ENCODE results near the gene AIF1.

Gene AIF1

DNA sequence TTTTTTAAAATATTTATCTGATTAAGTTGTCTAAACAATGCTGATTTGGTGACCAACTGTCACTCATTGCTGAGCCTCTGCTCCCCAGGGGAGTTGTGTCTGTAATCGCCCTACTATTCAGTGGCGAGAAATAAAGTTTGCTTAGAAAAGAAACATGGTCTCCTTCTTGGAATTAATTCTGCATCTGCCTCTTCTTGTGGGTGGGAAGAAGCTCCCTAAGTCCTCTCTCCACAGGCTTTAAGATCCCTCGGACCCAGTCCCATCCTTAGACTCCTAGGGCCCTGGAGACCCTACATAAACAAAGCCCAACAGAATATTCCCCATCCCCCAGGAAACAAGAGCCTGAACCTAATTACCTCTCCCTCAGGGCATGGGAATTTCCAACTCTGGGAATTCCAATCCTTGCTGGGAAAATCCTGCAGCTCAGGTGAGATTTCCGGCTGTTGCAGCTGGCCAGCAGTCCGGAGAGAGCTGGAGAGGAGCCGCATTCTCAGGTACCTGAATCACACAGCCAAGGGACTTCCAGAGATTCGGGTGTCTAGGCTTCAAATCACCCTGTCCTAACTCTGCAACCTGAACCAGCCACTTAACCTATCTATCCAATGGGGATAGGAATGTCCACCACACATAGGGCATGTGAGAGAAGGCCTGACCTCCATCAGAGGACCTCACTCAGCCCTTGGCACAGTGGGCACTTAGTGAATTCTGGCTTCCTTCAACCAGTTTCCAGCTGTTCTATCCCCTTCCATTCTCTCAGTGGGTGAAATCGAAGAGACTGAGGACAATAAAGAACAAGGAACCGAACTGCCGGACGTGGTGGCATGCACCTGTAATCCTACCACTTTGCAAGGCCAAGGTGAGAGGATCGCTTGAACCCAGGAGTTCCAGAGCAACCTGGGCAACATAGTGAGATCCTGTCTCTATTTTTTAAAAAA lies 36.6 kb upstream of the AIF1 start:
- H3K36me3 Mint-ChIP-seq: peaks cover 43% of the 10 kb centered on the region

DNA sequence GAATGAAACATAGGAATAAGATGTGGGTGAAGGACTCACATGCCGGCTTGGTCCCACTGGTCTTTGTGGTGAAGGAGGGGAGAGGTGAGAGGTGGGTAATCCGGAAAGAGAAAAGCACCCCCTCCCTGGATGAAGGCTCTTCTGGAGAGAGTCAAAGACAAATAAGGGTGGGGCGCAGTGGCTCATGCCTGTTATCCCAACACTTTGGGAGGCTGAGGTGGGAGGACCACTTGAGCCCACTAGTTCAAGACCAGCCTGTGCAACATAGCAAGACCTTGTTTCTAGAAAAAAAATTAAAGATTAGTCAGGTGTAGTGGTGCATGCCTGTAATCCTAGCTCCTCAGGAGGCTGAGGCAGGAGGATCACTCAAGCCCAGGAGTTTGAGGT lies 35.9 kb upstream of the AIF1 start:
- peaks cover 74% of the 10 kb centered on the region for H3K4me1 Mint-ChIP-seq
- peaks cover 41% of the 10 kb centered on the region for H3K36me3 Mint-ChIP-seq
- ATAC-seq: no peak
- no peaks in the 10 kb centered on the region for H3K27me3 Mint-ChIP-seq
- no peaks in the 10 kb centered on the region for H3K9me3 Mint-ChIP-seq
- peak overlapping the region; percentile 96 for H3K27ac Mint-ChIP-seq
- peak overlapping the region; percentile 92 for H3K4me3 Mint-ChIP-seq

More for the DNA sequence above, 36.6 kb upstream of the AIF1 start:
- Mint-ChIP-seq H3K9me3 (no peaks in the 10 kb centered on the region), H3K27me3 (no peaks in the 10 kb centered on the region), H3K4me1 (peaks cover 81% of the 10 kb centered on the region), H3K27ac (peak overlapping the region; percentile 96), H3K4me3 (peak overlapping the region; percentile 92)
- ATAC-seq: no peak

- H3K4me1 Mint-ChIP-seq: peaks cover 67% of the 10 kb centered on the region
- H3K9me3 Mint-ChIP-seq: no peaks in the 10 kb centered on the region
- H3K4me3 Mint-ChIP-seq: peak overlapping the region; percentile 92
- H3K27ac Mint-ChIP-seq: peak overlapping the region; percentile 96
- peaks cover 41% of the 10 kb centered on the region for H3K36me3 Mint-ChIP-seq
- no peaks in the 10 kb centered on the region for H3K27me3 Mint-ChIP-seq
- ATAC-seq: no peak
Observed at GRCh38 chr6:31579546-31580437, 35.2 kb upstream of the AIF1 start.

DNA sequence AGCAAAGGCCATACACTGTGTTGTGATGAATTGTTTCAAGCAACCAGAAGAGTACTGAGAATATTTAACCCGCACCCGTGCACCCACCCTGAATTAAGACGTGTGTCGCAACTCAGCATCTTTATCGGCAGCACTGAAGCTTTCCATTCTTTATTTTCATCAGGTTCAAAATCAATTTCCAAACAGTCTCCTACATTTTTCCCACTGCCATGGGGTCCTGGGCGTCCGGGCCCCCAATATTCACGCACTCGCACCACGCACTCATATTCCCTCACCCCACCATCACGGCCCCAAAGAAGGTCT lies 34.6 kb upstream of the AIF1 start:
- ATAC-seq: no peak

DNA sequence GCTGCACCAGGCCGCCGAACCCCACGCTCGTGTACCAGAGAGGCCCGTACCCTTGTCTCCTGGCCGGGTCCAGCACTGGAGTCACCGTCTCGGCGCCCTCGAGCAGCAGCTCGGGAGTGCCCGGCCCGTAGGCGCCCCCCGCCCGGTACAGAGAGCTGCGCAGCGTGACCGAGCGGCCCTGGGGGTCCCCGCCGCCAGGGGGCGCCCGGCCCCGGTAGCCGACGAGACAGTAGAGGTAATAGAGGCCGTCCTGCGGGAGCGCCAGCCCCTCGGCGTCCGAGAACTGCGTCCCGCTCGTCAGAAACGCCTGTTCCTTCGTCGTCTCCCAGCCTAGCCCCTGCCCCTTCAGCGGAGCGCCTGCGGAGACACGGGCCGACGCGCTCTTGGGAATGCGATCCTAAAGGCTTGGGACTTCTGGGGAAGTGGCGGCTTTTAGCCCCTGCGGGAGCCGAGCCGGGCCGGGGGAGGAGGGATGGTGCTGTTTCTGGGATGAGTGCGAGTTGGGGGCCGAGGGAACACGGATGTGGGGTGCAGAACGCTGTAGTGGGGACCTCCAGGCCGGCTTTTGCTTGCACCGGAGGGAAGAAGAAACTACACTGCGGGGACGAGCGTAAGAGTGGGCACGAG lies 34.1 kb upstream of the AIF1 start:
- ATAC-seq: peak; percentile 90
- H3K4me3 Mint-ChIP-seq: peak overlapping the region; percentile 92
- H3K36me3 Mint-ChIP-seq: peaks cover 36% of the 10 kb centered on the region
- peak overlapping the region; percentile 96 for H3K27ac Mint-ChIP-seq
- no peaks in the 10 kb centered on the region for H3K27me3 Mint-ChIP-seq
- H3K4me1 Mint-ChIP-seq: peaks cover 64% of the 10 kb centered on the region
- no peaks in the 10 kb centered on the region for H3K9me3 Mint-ChIP-seq

More for the DNA sequence above, 34.6 kb upstream of the AIF1 start:
- Mint-ChIP-seq H3K4me1 (peaks cover 64% of the 10 kb centered on the region), H3K36me3 (peaks cover 41% of the 10 kb centered on the region), H3K9me3 (no peaks in the 10 kb centered on the region), H3K27ac (peak overlapping the region; percentile 96), H3K27me3 (no peaks in the 10 kb centered on the region), H3K4me3 (peak overlapping the region; percentile 92)

- Mint-ChIP-seq H3K27ac (peak overlapping the region; percentile 96), H3K4me3 (peak overlapping the region; percentile 92), H3K36me3 (peaks cover 29% of the 10 kb centered on the region), H3K27me3 (no peaks in the 10 kb centered on the region), H3K4me1 (peaks cover 64% of the 10 kb centered on the region), H3K9me3 (no peaks in the 10 kb centered on the region)
- no peak for ATAC-seq
Observed at GRCh38 chr6:31581434-31582229, 33.4 kb upstream of the AIF1 start.

DNA sequence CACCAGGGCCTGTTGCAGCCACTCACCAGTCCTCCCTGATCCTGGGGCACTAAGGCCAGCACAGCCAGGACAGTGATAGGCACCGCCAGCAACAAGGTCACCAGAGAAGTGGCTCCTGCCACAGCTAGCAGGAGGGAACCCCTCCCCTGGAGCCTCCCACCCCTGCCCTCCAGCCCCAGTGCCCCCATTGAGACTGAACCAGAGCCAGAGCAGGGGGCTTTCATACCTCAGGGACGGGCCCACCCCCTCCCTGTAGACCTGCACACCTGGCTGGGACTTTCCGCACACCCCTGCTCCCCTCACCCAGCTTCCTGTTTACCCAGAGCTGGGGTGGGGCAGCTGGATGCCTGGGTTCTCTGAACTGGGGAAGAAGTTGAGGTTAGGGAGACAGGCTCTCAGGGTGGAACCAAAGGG lies 32.8 kb upstream of the AIF1 start, which contains the start of gene LTB:
TSS of gene LTB (minus strand) at position 195 of the 414 bp plus-strand sequence. CDS start at position 188, 7 bp downstream.
- peak within 1 kb of the TSS; percentile 92 for H3K4me3 Mint-ChIP-seq
- no peaks in the 10 kb centered on the region for H3K27me3 Mint-ChIP-seq
- H3K36me3 Mint-ChIP-seq: peaks cover 23% of the 10 kb centered on the region
- H3K4me1 Mint-ChIP-seq: peaks cover 64% of the 10 kb centered on the region
- ATAC-seq: peak; percentile 71
- peak within 1 kb of the TSS; percentile 96 for H3K27ac Mint-ChIP-seq
- H3K9me3 Mint-ChIP-seq: no peaks in the 10 kb centered on the region

- ATAC-seq: no peak
- Mint-ChIP-seq H3K9me3 (no peaks in the 10 kb centered on the region), H3K4me3 (peak overlapping the region; percentile 56), H3K27ac (peak overlapping the region; percentile 82), H3K36me3 (peaks cover 11% of the 10 kb centered on the region), H3K27me3 (no peaks in the 10 kb centered on the region), H3K4me1 (peaks cover 66% of the 10 kb centered on the region)
Observed at GRCh38 chr6:31585491-31585890, 29.5 kb upstream of the AIF1 start.

DNA sequence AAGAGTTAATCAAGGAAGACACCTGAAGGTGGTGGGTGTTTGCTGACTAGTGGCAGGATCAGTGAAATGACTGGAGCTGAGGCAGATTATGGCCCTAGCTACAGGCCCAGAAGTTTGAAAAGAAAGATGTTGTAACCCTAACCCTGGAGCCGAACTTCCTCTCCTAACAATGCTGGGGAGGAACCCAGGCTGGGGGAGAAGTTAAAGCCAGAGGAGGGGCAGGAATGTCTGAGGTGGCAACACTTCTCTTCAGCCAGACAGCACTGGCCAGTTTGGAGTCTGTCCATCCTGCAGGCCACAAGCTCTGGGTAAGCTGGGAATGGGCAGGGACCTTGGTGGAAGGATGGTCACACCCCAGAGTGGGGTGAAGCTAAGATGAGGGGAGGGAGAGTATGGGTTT lies 29.0 kb upstream of the AIF1 start, which contains the start of gene LST1:
TSS of gene LST1 (plus strand) at position 270 of the 400 bp plus-strand sequence. CDS start 1,023 bp downstream, outside the sequence.
- H3K4me3 Mint-ChIP-seq: peak within 1 kb of the TSS; percentile 73
- peaks cover 66% of the 10 kb centered on the region for H3K4me1 Mint-ChIP-seq
- H3K9me3 Mint-ChIP-seq: no peaks in the 10 kb centered on the region
- no peak for ATAC-seq
- H3K36me3 Mint-ChIP-seq: peaks cover 7% of the 10 kb centered on the region
- no peaks in the 10 kb centered on the region for H3K27me3 Mint-ChIP-seq
- peak within 1 kb of the TSS; percentile 82 for H3K27ac Mint-ChIP-seq

GRCh38 chr6:31586599-31587281 lies 28.3 kb upstream of the AIF1 start:
- Mint-ChIP-seq H3K27me3 (no peaks in the 10 kb centered on the region), H3K4me1 (peaks cover 64% of the 10 kb centered on the region)

DNA sequence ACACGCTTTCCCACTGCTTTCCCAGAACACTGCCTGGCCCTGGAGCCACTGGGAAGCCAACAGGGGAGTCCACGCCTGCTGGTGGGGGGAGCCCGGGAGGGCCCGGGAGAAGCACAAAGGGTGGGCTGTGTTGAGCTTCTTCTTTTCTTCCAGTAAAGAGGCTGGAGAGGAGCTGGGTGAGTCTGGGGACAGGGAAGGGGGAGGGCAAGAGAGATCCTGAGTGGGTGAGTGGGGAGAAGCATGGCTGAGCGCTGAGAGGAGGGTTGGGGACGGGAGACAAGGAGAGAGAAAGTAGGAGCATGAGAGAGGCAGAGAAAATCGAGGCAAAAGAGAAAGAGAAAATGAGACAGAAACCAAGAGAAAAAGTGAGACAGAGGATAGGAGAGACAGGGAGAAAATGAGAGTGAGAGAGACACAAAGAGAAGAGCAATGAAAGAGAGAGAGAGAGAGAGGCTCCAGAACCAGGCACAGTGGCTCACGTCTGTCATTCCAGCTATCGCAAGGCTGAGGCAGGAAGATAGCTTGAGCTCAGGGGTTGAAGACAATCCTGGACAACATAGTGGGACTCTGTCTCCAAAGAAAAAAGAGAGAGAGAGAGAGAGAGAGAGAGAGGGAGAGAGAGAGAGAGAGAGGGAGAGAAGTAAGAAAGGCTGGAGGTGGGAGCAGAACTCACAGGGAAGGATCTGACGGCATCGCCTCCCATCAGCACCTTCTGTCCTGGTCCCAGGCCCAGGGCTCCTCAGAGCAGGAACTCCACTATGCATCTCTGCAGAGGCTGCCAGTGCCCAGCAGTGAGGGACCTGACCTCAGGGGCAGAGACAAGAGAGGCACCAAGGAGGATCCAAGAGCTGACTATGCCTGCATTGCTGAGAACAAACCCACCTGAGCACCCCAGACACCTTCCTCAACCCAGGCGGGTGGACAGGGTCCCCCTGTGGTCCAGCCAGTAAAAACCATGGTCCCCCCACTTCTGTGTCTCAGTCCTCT lies 26.9 kb upstream of the AIF1 start:
- Mint-ChIP-seq H3K27ac (peak overlapping the region; percentile 82), H3K4me1 (peaks cover 64% of the 10 kb centered on the region), H3K27me3 (no peaks in the 10 kb centered on the region), H3K36me3 (no peaks in the 10 kb centered on the region), H3K4me3 (peak overlapping the region; percentile 63), H3K9me3 (no peaks in the 10 kb centered on the region)
- no peak for ATAC-seq

More at GRCh38 chr6:31586599-31587281, 28.3 kb upstream of the AIF1 start:
- Mint-ChIP-seq H3K27ac (peak overlapping the region; percentile 82), H3K9me3 (no peaks in the 10 kb centered on the region), H3K36me3 (peaks cover under 1% of the 10 kb centered on the region), H3K4me3 (peak overlapping the region; percentile 73)
- ATAC-seq: peak; percentile 67

DNA sequence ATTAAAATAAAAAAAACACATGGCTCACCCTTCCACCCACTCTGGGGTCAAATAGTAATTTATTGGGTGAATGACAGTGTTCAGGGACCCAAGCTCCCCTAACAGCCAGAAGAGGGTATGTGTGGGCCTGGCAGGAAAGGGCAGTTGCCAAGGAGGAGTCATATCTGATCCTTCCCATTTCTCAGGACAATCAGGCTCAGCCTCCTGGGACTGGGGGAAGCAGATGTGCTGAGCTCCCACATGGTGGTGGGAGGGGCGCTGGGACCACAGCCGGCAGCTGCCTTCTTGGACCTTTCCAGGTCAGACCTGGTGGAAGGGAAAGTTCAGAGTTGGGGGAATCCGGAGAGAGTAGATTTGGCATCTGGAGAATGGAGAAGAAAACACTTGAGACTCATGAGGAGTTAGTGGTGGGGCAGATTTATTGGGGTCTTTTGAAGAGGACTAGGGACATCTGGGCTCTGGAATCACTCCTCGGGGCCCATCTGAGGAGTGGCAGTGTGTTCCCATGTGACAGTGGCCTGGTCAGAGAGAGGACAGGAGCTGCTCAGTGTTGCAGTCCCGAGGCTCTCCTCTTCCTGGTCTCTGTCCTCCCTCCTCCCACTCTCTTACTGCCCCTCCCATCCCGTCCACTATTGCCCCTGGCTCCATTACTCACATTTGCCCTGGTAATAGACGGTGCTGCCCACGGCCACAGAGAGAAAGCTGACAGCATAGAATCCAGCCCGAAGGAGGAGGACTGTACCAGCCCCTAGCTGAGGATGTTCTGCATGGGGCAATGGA lies 26.0 kb upstream of the AIF1 start:
- Mint-ChIP-seq H3K4me1 (peaks cover 71% of the 10 kb centered on the region), H3K27me3 (no peaks in the 10 kb centered on the region), H3K4me3 (no peak overlapping the region), H3K27ac (peak overlapping the region; percentile 82), H3K9me3 (no peaks in the 10 kb centered on the region), H3K36me3 (no peaks in the 10 kb centered on the region)
- no peak for ATAC-seq
